Loucy (cell line): ENCODE data around the gene SERPINE3.

Experiments used
- H2AFZ ChIP-seq: fragments of 200-600 bp; sonication (generic); 2 replicates; pipeline ENCODE4 v1.6.0; 2016; ENCODE audit warnings: antibody characterized with exemption, mild to moderate bottlenecking, low read length, moderate library complexity
- H3F3A ChIP-seq: fragments of 200-600 bp; 2 replicates; pipeline ENCODE4 v1.6.0; 2016; ENCODE audit warnings: antibody characterized with exemption, low read depth, mild to moderate bottlenecking
- H3K27me3 ChIP-seq: fragments of 200-600 bp; sonication (generic); 2 replicates; pipeline ENCODE4 v1.6.1; 2014; ENCODE audit warnings: low read length, mild to moderate bottlenecking; ENCODE audit not compliant: insufficient read depth, poor library complexity, severe bottlenecking
- H3K36me3 ChIP-seq: fragments of 200-600 bp; sonication (generic); 2 replicates; pipeline ENCODE4 v1.6.1; 2016; ENCODE audit warnings: low read length; ENCODE audit not compliant: insufficient read depth
- H3K4me1 ChIP-seq: fragments of 200-600 bp; sonication (generic); 2 replicates; pipeline ENCODE4 v1.5.1; 2014; ENCODE audit warnings: low read length, mild to moderate bottlenecking; ENCODE audit not compliant: insufficient read depth, poor library complexity, severe bottlenecking
- H3K4me2 ChIP-seq: fragments of 200-600 bp; sonication (generic); 2 replicates; pipeline ENCODE4 v1.6.0; 2014; ENCODE audit warnings: antibody characterized with exemption, low read length, low read depth, mild to moderate bottlenecking; ENCODE audit not compliant: poor library complexity, severe bottlenecking
- H3K4me3 ChIP-seq: fragments of 200-600 bp; sonication (generic); 2 replicates; pipeline ENCODE4 v1.5.1; 2014; ENCODE audit warnings: low read length, mild to moderate bottlenecking, mixed read lengths; ENCODE audit not compliant: poor library complexity, severe bottlenecking
- H3K79me2 ChIP-seq: fragments of 200-600 bp; sonication (generic); 2 replicates; pipeline ENCODE4 v1.6.1; 2014; ENCODE audit warnings: low read length; ENCODE audit not compliant: insufficient read depth
- H3K9ac ChIP-seq: fragments of 200-600 bp; sonication (generic); 2 replicates; pipeline ENCODE4 v1.6.0; 2014; ENCODE audit warnings: mild to moderate bottlenecking, low read depth, low read length, moderate library complexity; ENCODE audit not compliant: poor library complexity, severe bottlenecking
- H3K9me2 ChIP-seq: fragments of 200-600 bp; sonication (generic); replicated peaks from 2 replicates; pipeline ENCODE4 v1.6.1; 2016; ENCODE audit warnings: low read depth, low read length, mixed read lengths
- H3K9me3 ChIP-seq: fragments of 200-600 bp; sonication (generic); 2 replicates; pipeline ENCODE4 v1.6.1; 2014; ENCODE audit warnings: mild to moderate bottlenecking, antibody characterized with exemption, low read length, low read depth; ENCODE audit not compliant: insufficient read depth
- H4K20me1 ChIP-seq: fragments of 200-600 bp; sonication (generic); 2 replicates; pipeline ENCODE4 v1.6.0; 2014; ENCODE audit warnings: antibody characterized with exemption, low read length, mild to moderate bottlenecking; ENCODE audit not compliant: insufficient read depth, poor library complexity, severe bottlenecking
- CTCF ChIP-seq: fragments of 200-600 bp; sonication (generic); conservative IDR thresholded peaks from 2 replicates; pipeline ENCODE4 v1.5.1; 2014; ENCODE audit warnings: mild to moderate bottlenecking, antibody characterized with exemption, low read length
- EZH2phosphoT487 ChIP-seq: fragments of 200-600 bp; IDR thresholded peaks from 2 replicates; pipeline ENCODE4 v1.6.1; 2018; ENCODE audit warnings: antibody characterized with exemption, mild to moderate bottlenecking, moderate library complexity, borderline replicate concordance

SERPINE3 gene

GRCh38 chr13:51303882-51304281 lies 35.6 kb upstream of the SERPINE3 start:
- Histone ChIP-seq H2AFZ (no peak overlapping the region), H3K9me3 (no peaks in the 10 kb centered on the region), H3K4me3 (no peak overlapping the region), H4K20me1 (no peaks in the 10 kb centered on the region), H3K36me3 (no peaks in the 10 kb centered on the region), H3K9ac (no peak overlapping the region), H3K79me2 (no peaks in the 10 kb centered on the region), H3K4me1 (no peaks in the 10 kb centered on the region), H3K9me2 (no peaks in the 10 kb centered on the region), H3F3A (no peaks in the 10 kb centered on the region), H3K4me2 (no peak overlapping the region), H3K27me3 (no peaks in the 10 kb centered on the region)
- no peak for TF ChIP-seq EZH2phosphoT487
- TF ChIP-seq CTCF, result no peak

- H3F3A ChIP-seq, result no peaks in the 10 kb centered on the region
- TF ChIP-seq CTCF (no peak), EZH2phosphoT487 (no peak)
- no peak overlapping the region for H3K4me2 ChIP-seq
- H3K27me3 ChIP-seq, result no peaks in the 10 kb centered on the region
- no peaks in the 10 kb centered on the region for H3K79me2 ChIP-seq
- H3K4me3 ChIP-seq, result no peak overlapping the region
- no peaks in the 10 kb centered on the region for H3K36me3 ChIP-seq
- no peaks in the 10 kb centered on the region for H3K9me2 ChIP-seq
- H3K9me3 ChIP-seq, result no peaks in the 10 kb centered on the region
- no peak overlapping the region for H3K9ac ChIP-seq
- no peak overlapping the region for H2AFZ ChIP-seq
- no peaks in the 10 kb centered on the region for H4K20me1 ChIP-seq
- no peaks in the 10 kb centered on the region for H3K4me1 ChIP-seq
Observed at GRCh38 chr13:51305271-51305967, 34.1 kb upstream of the SERPINE3 start.

- Histone ChIP-seq H3F3A (no peaks in the 10 kb centered on the region), H3K79me2 (no peaks in the 10 kb centered on the region), H3K9me2 (no peaks in the 10 kb centered on the region), H3K4me3 (no peak overlapping the region), H4K20me1 (no peaks in the 10 kb centered on the region), H3K27me3 (peaks cover 4% of the 10 kb centered on the region), H3K9ac (no peak overlapping the region), H3K4me2 (no peak overlapping the region), H3K9me3 (no peaks in the 10 kb centered on the region), H2AFZ (no peak overlapping the region), H3K4me1 (no peaks in the 10 kb centered on the region), H3K36me3 (no peaks in the 10 kb centered on the region)
- no peak for TF ChIP-seq CTCF
- no peak for TF ChIP-seq EZH2phosphoT487
Observed at GRCh38 chr13:51308781-51309180, 30.7 kb upstream of the SERPINE3 start.
